Activated CD8-positive, alpha-beta memory T cell treated with anti-CD3 and anti-CD28 coated beads, Interleukin-2, amount 50 U/mL, for 1 hour (primary cell): ENCODE results near the gene VILL.

Source experiments
- DNase-seq: peaks from one replicate; pipeline ENCODE4 v3.0.0-alpha.2; 2020; ENCODE audit errors: extremely low read depth

Gene VILL

GRCh38 chr3:38000965-38001455 lies 10.4 kb downstream of the VILL start:
- DNase-seq = no peak

DNA sequence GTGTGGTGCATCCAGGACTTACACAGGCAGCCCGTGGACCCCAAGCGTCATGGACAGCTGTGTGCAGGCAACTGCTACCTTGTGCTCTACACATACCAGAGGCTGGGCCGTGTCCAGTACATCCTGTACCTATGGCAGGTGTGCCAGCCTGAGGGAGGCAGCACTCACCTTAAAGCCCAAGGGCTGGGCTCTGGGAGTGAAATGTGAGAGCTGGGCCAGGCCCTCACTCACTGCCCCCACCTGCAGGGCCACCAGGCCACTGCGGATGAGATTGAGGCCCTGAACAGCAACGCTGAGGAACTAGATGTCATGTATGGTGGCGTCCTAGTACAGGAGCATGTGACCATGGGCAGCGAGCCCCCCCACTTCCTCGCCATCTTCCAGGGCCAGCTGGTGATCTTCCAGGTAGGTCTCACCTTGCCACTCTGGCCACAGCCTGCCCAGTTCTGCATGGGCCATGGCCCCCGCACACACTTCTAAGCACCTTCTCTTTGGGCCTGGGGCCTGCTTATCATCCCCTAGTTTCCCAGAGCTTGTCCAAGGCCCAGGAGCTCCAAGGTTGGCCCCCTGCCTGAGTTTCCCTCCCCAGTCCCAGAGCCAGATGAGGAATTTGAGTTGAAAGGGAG lies 11.0 kb downstream of the VILL start:
- no peak for DNase-seq

DNA sequence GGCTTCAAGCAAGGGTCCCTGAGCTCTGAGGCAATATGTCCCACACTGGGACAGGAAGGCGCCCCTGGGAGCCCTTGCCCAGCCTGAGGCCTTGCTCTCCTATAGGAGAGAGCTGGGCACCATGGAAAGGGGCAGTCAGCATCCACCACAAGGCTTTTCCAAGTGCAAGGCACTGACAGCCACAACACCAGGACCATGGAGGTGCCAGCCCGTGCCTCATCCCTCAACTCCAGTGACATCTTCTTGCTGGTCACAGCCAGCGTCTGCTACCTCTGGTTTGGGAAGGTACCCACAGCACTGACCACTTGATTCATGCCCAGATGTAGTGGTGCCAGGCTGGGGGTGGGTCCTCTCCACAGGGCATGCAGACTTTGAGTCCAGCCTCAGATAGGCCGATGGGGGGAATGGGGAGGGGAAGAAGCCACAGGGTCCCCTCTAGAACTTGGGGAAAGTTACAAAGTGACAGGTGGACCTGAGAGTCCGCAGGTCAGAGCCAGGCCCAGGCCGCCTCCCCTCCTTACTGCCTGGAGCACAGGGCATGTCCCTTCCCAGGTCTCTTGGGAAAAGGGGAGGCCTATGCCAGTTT lies 11.8 kb downstream of the VILL start:
- DNase-seq = no peak

DNA sequence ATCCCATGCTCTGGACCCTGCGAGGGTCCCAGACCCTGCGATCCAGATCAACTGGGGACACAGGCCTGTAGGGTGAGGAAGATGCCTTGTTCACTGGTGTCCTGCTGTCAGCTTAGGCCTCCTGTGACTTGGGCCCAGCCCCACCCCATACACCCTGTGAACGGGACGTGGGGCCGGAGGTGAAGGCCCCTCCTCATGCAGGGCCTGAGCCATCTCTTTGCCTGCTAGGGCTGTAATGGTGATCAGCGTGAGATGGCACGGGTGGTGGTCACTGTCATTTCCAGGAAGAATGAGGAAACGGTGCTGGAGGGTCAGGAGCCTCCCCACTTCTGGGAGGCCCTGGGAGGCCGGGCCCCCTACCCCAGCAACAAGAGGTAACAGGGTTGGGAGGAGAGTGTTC lies 12.4 kb downstream of the VILL start:
- DNase-seq = no peak

DNA sequence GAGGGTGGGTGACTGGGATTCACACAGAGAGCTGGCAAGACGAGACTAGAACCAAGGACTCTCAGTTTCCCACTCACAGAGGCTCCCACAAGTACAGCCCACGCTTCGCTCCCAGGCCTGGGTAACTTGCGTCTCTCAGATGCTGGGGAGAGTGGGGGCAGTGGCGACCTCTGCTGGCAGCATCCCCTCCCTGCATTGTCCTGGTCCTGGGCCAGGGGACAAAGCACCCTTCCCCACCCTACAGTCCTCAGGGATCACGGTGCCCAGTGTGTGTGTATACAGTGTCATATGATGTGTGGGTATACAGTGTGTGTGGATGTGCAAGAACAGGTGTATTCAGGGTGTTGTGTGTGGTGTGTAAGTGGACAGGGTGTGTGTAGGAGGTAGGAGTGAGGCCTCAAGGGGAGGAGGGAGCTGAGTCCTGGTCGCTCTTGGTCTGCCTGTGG lies 12.8 kb downstream of the VILL start:
- no peak for DNase-seq

DNA sequence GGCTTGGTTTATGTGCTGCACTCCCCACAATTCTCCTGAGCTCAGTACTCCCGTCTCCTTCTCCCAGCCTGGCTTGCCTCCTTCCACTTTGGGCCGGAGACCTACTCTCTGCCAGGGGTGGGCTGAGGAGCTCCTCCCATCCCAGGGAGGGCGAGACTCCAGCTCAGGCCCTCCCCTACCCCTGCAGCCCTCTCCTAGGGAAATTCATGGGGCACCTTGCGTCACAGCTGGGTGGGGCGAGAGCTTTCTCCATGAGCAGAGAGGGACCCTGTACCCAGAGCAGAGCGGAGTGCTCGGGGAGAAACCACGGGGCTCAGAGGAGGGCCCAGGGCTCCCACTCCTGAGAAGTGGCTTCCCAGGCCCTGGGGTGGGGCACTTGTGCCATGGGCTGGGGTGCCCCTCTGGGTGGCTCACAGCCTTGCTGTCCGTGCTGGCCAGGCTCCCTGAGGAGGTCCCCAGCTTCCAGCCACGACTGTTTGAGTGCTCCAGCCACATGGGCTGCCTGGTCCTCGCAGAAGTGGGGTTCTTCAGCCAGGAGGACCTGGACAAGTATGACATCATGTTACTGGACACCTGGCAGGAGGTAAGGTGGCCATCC lies 13.3 kb downstream of the VILL start:
- DNase-seq = no peak

DNA sequence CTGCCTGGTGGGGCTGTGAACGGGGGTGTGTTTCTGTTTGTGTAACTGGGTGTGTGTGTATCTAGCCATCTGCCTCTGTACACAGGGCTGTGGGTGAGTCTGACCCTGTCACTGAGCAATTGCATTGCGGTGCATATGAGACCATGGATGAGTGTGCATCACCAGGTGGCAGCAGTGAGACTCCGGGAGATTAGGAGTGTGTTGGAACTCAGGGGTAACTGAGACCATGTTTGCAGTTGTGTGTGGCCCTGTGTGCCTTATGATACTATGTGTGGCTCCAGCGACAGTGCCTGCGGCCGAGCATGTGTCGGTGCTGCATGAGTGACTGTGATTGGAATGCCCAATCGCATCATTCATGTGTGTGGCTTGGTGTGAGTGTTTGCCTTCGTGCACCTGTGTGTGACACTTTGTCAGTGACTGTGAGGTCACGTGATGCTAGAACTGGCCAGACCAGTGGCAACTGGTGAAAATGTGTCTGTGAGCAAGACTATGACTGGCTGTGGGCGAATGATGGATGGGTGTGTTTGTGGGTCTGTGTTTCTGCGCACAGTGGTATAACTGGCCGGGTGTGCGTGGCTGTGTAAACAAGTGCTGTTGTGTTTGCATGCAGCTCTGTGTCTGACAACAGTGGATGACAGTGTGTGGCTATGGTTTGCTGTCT lies 14.0 kb downstream of the VILL start:
- DNase-seq = no peak

DNA sequence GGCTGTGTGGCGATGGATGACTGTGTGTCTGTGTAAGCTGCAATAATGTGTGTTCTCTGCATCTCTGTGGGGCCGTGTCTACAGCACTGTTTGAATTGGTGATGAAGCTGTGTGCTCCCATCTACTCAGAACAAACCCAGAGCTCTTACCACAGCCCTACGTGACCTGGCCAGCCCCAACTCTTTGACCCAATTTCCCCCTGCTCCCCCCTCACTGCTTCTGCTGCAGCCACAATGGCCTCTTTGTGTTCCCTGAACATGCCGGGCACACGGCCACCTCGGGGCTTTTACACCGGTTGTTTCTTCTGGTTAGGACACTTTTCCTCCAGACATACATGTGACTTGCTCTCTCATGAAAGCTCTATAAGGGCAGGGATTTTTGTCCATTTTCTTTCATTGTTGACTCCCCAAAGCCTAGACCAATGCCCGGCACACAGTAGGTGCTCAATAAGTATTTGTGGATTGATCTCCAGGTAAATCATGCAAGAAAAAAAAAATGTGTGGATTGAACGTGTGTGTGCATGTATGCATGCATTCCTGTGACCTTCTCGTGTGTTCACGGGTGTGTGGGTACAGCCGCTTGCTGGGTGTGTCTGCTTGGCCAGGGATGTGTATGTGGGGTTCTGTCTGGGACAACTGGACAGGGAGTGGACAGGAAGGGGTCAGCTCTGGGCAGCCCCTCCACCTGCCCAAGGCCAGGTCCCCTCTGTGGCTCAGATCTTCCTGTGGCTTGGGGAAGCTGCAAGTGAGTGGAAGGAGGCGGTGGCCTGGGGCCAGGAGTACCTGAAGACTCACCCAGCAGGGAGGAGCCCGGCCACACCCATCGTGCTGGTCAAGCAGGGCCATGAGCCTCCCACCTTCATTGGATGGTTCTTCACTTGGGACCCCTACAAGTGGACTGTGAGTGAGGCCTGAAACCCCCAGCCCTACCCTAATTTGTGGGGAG lies 14.8 kb downstream of the VILL start:
- no peak for DNase-seq

DNA sequence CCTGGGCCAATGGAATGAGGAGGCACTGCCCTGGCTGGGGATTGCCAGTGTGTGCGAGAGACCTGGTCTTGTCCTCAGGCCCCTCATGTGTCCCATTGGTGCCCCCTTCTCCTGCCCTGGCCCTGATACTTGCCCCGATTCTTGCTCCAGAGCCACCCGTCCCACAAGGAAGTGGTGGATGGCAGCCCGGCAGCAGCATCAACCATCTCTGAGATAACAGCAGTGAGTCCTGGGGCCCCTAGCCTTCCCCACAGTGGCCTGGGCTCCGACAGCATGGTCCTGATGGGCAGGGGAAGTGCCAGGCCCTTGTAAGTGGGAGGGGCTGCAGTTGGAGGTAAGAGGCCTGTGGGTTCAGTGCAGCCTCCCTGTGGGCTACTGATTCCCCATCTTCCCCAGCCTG lies 15.4 kb downstream of the VILL start:
- no peak for DNase-seq

DNA sequence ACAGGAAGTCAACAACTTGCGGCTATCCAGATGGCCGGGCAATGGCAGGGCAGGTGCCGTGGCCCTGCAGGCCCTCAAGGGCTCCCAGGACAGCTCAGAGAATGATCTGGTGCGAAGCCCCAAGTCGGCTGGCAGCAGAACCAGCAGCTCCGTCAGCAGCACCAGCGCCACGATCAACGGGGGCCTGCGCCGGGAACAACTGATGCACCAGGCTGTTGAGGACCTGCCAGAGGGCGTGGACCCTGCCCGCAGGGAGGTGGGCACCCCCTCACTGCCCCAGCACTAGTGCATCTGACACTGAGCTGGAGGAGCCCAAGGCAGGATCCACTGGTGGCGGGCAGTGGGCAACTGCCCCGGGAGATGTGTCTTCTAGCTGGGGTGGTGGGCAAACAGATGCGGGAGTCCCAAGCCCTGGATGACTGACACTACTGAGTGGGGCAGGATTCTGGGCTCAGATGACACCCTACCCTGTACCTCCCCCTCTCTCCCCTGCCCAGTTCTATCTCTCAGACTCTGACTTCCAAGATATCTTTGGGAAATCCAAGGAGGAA lies 15.9 kb downstream of the VILL start:
- DNase-seq = no peak

- no peak for DNase-seq
Measured at GRCh38 chr3:38007754-38008090, 17.1 kb downstream of the VILL start.

- no peak for DNase-seq
Measured at GRCh38 chr3:38008191-38008701, 17.7 kb downstream of the VILL start.

- DNase-seq = no peak
Measured at GRCh38 chr3:38008971-38009580, 18.5 kb downstream of the VILL start.

GRCh38 chr3:38009807-38010591 lies 19.4 kb downstream of the VILL start:
- no peak for DNase-seq

- no peak for DNase-seq
Measured at GRCh38 chr3:38011111-38011510, 20.5 kb downstream of the VILL start.

DNA sequence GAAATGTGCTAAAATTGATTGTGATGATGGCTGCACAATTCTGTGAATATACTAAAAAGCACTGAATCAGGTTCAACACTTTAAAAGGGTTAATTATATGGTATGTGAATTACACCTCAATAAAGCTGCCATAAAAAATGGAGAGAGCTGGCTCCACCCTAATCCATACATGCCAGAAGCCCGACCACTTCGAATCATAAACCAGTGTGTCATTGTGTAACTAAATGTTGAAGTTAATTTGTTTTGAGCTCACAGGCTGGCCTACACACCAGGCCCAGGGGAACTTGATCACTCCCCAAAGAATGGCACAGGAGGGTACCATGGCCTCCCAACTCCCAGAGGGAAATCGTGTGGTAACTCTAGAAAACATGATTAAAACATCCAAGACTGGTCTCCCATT lies 24.9 kb downstream of the VILL start:
- no peak for DNase-seq

GRCh38 chr3:38015984-38016383 lies 25.4 kb downstream of the VILL start:
- DNase-seq = no peak

GRCh38 chr3:38016410-38016809 lies 25.8 kb downstream of the VILL start:
- DNase-seq = no peak

DNA sequence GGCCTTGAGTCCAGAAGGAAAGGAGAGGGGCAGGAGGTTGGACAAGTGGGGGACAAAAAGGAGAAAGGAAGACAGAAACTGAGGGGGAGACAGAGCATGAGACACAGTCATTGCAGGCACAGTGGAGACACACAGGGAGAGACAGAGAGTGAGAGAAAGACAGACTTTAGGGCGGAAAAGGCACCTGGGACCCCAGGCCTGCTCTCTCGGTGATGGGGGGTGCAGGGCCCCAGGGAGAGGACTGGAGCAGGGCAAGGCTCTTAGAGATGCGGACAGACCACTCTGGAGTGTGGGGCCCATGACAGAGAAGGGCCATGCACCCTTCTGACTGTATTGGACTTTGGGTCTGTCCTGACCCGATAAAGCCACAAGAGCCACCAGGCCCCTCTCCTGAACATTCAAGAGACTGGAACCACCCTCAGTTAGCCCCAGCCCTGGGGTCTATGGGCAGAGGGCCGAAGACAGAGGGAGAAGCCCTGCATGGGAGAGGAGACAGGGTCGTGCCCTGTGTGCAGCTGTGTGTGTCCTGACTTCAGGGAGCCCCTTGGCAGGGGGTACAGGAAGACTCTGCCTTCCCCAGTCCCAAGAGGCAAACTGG lies 26.4 kb downstream of the VILL start:
- DNase-seq = no peak
